ENCODE data around the gene SCFD2. TPM values are rescaled to one million over a fixed set of nuclear protein-coding genes. Genes with fewer than 3 reads are reported as not detected.

The SCFD2 gene
- total RNA-seq, 1 donor from 2014 or later = 11.9 TPM

DNA sequence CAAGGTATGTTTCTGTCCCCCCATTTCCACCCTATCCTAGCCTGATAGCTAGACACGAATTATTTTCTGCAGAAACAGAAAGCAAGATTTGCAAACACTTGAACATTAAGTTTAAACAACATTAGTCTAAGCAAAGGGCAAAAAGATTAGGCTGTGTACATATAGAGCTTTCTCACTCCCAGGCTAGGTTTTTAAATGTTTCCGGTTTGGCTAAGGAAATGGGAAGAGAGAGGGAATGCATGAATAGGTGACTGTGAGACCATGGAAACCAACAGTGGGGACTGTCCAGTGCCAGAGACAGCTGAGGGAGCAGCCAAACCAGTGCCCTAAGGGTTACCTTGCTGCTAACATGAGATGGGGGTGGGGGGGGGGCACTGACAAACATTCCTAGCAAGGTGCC lies 242.7 kb downstream of the SCFD2 start:
- Mint-ChIP-seq H3K9me3 (ENCODE audit: unreplicated experiment) (no peaks in the 10 kb centered on the region), H3K4me1 (ENCODE audit: low read depth, unreplicated experiment) (peaks cover 18% of the 10 kb centered on the region), H3K4me3 (ENCODE audit: unreplicated experiment) (no peak overlapping the region), H3K36me3 (ENCODE audit: low read depth, unreplicated experiment) (peaks cover 1% of the 10 kb centered on the region), H3K27ac (ENCODE audit: unreplicated experiment) (no peak overlapping the region), H3K27me3 (ENCODE audit: low read depth, unreplicated experiment) (no peaks in the 10 kb centered on the region)
- Histone ChIP-seq H3K9me3 (ENCODE audit: insufficient read depth, low read depth, low read length) (no peaks in the 10 kb centered on the region), H3K27ac (ENCODE audit: low read depth, low read length) (no peak overlapping the region), H4K20me1 (ENCODE audit: insufficient read depth, low read length) (no peaks in the 10 kb centered on the region), H3K36me3 (ENCODE audit: insufficient read depth, low read length) (no peaks in the 10 kb centered on the region), H3K9ac (ENCODE audit: low read length) (no peak overlapping the region), H3K4me1 (ENCODE audit: insufficient read depth, low read length) (peaks cover 9% of the 10 kb centered on the region), H3K79me2 (ENCODE audit: insufficient read depth, low read length) (no peaks in the 10 kb centered on the region), H3K27me3 (ENCODE audit: insufficient read depth, low read length) (no peaks in the 10 kb centered on the region), H3K4me2 (ENCODE audit: low read length) (no peak overlapping the region), H3K4me3 (ENCODE audit: insufficient read depth, low read depth, low read length) (no peak overlapping the region), H2AFZ (ENCODE audit: low read depth, low read length) (no peak overlapping the region)
- no peak for DNase-seq (ENCODE audit: low read depth)
- TF ChIP-seq EZH2 (IDR thresholded peaks at IDR 0.05; ENCODE audit: insufficient read depth, low read length) = no peak
- TF ChIP-seq, protein P1, sequence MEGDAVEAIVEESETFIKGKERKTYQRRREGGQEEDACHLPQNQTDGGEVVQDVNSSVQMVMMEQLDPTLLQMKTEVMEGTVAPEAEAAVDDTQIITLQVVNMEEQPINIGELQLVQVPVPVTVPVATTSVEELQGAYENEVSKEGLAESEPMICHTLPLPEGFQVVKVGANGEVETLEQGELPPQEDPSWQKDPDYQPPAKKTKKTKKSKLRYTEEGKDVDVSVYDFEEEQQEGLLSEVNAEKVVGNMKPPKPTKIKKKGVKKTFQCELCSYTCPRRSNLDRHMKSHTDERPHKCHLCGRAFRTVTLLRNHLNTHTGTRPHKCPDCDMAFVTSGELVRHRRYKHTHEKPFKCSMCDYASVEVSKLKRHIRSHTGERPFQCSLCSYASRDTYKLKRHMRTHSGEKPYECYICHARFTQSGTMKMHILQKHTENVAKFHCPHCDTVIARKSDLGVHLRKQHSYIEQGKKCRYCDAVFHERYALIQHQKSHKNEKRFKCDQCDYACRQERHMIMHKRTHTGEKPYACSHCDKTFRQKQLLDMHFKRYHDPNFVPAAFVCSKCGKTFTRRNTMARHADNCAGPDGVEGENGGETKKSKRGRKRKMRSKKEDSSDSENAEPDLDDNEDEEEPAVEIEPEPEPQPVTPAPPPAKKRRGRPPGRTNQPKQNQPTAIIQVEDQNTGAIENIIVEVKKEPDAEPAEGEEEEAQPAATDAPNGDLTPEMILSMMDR (IDR thresholded peaks at IDR 0.05; ENCODE audit: insufficient read depth, low read depth, low read length) = no peak
- no peak for FAIRE-seq

- TF ChIP-seq EZH2 (IDR thresholded peaks at IDR 0.05; ENCODE audit: insufficient read depth, low read length) = no peak
- TF ChIP-seq, protein P1 (IDR thresholded peaks at IDR 0.05; ENCODE audit: insufficient read depth, low read depth, low read length) = no peak
- H3K4me3 ChIP-seq (ENCODE audit: insufficient read depth, low read depth, low read length) = no peak overlapping the region
- H3K27ac Mint-ChIP-seq (ENCODE audit: unreplicated experiment) = no peak overlapping the region
- peaks cover 19% of the 10 kb centered on the region for H3K4me1 Mint-ChIP-seq (ENCODE audit: low read depth, unreplicated experiment)
- no peaks in the 10 kb centered on the region for H3K79me2 ChIP-seq (ENCODE audit: insufficient read depth, low read length)
- no peak overlapping the region for H3K27ac ChIP-seq (ENCODE audit: low read depth, low read length)
- peaks cover 9% of the 10 kb centered on the region for H3K4me1 ChIP-seq (ENCODE audit: insufficient read depth, low read length)
- H3K9ac ChIP-seq (ENCODE audit: low read length) = no peak overlapping the region
- no peak overlapping the region for H2AFZ ChIP-seq (ENCODE audit: low read depth, low read length)
- no peaks in the 10 kb centered on the region for H3K27me3 ChIP-seq (ENCODE audit: insufficient read depth, low read length)
- no peaks in the 10 kb centered on the region for H4K20me1 ChIP-seq (ENCODE audit: insufficient read depth, low read length)
- no peaks in the 10 kb centered on the region for H3K9me3 Mint-ChIP-seq (ENCODE audit: unreplicated experiment)
- H3K4me3 Mint-ChIP-seq (ENCODE audit: unreplicated experiment) = no peak overlapping the region
- no peak for DNase-seq (ENCODE audit: low read depth)
- peaks cover 1% of the 10 kb centered on the region for H3K36me3 Mint-ChIP-seq (ENCODE audit: low read depth, unreplicated experiment)
- no peaks in the 10 kb centered on the region for H3K36me3 ChIP-seq (ENCODE audit: insufficient read depth, low read length)
- no peaks in the 10 kb centered on the region for H3K9me3 ChIP-seq (ENCODE audit: insufficient read depth, low read depth, low read length)
- no peak overlapping the region for H3K4me2 ChIP-seq (ENCODE audit: low read length)
- FAIRE-seq = no peak
- no peaks in the 10 kb centered on the region for H3K27me3 Mint-ChIP-seq (ENCODE audit: low read depth, unreplicated experiment)
Measured at GRCh38 chr4:53122280-53123116, 243.4 kb downstream of the SCFD2 start.

GRCh38 chr4:53121264-53121865 lies 244.5 kb downstream of the SCFD2 start:
- H3K9ac ChIP-seq (ENCODE audit: low read length) = no peak overlapping the region
- peaks cover 26% of the 10 kb centered on the region for H3K4me1 Mint-ChIP-seq (ENCODE audit: low read depth, unreplicated experiment)
- no peaks in the 10 kb centered on the region for H3K79me2 ChIP-seq (ENCODE audit: insufficient read depth, low read length)
- H3K27me3 Mint-ChIP-seq (ENCODE audit: low read depth, unreplicated experiment) = no peaks in the 10 kb centered on the region
- no peak overlapping the region for H3K27ac ChIP-seq (ENCODE audit: low read depth, low read length)
- H3K4me3 ChIP-seq (ENCODE audit: insufficient read depth, low read depth, low read length) = no peak overlapping the region
- H3K27ac Mint-ChIP-seq (ENCODE audit: unreplicated experiment) = no peak overlapping the region
- H3K36me3 ChIP-seq (ENCODE audit: insufficient read depth, low read length) = no peaks in the 10 kb centered on the region
- FAIRE-seq = no peak
- H2AFZ ChIP-seq (ENCODE audit: low read depth, low read length) = no peak overlapping the region
- H3K36me3 Mint-ChIP-seq (ENCODE audit: low read depth, unreplicated experiment) = no peaks in the 10 kb centered on the region
- TF ChIP-seq, protein P1 (IDR thresholded peaks at IDR 0.05; ENCODE audit: insufficient read depth, low read depth, low read length) = no peak
- no peak for TF ChIP-seq EZH2 (IDR thresholded peaks at IDR 0.05; ENCODE audit: insufficient read depth, low read length)
- DNase-seq (ENCODE audit: low read depth) = no peak
- no peak overlapping the region for H3K4me2 ChIP-seq (ENCODE audit: low read length)
- H3K4me1 ChIP-seq (ENCODE audit: insufficient read depth, low read length) = peaks cover 9% of the 10 kb centered on the region
- H4K20me1 ChIP-seq (ENCODE audit: insufficient read depth, low read length) = no peaks in the 10 kb centered on the region
- no peaks in the 10 kb centered on the region for H3K27me3 ChIP-seq (ENCODE audit: insufficient read depth, low read length)
- H3K9me3 Mint-ChIP-seq (ENCODE audit: unreplicated experiment) = peaks cover 2% of the 10 kb centered on the region
- H3K9me3 ChIP-seq (ENCODE audit: insufficient read depth, low read depth, low read length) = no peaks in the 10 kb centered on the region
- no peak overlapping the region for H3K4me3 Mint-ChIP-seq (ENCODE audit: unreplicated experiment)

All from astrocyte (in vitro differentiated cells and primary cell).